ENCODE data around the gene POLH.
"Not testable (repeated sequence)": the region's sequence is repeated elsewhere in the genome, so short reads cannot be mapped to it uniquely, and the experiment has no call there.

The POLH gene

DNA sequence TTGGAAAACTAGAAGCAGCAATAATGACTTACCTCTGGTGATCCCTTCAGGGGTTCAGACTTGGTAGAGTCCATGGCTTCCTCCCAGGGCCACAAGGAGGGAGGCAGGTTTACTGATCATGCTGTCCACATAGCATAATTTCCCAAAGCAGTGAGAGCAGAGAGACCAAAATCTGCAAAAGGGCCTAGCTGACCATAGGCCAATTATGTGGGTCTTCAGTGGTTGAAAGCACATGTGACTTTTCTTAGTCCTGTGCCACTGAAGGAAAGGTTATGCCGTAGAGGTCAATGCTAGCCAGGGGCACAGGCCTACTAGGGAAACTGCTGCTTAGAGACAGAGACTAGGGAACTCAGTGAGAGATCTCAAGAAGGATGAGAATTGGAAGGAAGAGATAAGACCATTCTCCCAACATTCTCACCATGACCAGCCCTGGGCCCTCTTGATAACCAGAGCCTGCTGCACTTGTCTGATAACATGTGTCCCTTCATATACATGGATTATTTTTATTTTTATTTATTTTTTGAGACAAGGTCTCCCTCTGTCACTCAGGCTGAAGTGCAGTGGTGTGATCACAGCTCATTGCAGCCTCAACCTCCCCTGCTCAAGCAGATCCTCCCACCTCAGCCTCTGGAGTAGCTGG, 55.1 kb downstream of the POLH start:
- no peak for DNase-seq (ENCODE audit: low read depth)

DNA sequence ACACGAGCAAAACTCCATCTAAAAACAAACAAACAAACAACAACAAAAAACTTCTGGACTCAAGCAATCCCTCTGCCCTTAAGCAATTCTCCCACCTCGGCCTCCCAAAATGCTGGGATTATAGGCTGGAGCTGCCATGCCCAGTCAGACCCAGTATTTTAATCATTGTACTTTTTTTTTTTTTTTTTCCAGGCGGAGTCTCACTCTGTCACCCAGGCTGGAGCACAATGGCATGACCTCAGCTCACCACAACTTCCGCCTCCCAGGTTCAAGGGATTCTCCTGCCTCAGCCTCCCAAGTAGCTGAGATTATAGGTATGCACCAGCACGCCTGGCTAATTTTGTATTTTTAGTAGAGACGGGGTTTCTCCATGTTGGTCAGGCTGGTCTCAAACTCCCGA, 57.0 kb downstream of the POLH start:
- not testable (repeated sequence) for DNase-seq (ENCODE audit: low read depth)

DNA sequence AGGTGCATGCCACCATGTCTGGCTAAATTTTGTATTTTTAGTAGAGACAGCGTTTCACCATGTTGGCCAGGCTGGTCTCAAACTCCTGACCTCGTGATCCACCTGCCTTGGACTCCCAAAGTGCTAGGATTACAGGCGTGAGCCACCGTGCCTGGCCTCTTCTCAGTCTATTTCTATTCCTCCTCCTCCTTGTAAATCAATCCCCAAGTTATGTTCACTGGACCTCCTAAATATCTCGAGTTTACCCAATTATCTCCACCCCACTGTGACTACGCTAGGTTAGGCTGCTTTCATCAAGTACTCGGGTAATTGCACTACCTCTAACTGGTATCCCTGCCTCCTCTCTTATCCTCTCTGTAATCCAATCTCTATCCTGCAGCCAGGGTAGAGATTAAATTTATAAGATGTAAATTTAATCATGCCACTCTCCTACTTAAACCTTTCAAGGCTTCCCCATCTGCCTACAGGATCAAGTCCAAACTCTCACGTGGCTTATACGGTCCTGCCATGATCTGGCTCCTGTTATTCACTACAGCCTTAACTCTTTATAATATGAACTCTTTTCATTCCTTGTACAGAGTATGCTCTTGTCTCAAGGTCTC, 58.8 kb downstream of the POLH start:
- no peak for DNase-seq (ENCODE audit: low read depth)

DNA sequence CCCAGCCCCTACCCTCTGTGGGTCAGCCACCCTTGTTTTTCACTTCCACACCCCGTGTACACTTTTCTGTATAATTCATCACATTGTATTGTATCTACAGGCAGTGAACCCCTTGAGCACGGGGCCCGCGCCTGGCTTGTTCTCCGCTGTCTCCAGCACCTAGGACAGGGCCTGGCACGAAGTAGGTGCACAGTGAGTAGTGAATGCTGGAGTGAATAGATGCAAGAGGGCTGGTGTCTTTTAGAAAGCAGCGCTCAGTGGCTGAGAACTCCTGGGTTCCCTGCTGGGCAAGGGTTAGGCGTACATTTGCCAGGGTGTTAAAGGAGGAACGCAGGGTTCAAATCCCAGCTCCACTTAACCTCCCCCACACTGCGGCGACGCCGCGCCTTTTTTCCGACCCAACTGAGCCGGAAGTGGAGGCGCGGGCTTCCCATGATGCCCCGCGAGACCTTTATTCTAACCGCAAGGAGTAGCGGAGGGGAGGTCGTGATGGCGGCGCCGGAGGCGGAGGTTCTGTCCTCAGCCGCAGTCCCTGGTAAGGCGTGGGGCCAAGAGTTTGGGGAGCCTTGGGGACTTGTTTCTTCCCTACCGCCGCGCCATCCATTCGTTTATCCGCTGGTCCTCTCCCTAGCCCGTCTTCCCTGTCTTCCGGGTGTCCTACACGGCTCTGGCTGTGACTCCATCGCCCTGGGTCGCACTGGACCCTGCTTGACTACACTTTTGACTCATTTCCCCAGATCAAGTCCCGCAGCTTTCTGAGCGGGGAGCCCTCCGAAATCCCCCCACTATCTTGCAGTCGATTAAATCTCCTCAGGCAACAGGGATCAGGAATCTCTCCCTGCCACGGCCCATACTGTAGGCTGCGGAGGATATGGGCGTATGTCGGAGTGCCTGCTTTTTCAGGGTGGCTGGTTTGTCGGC, 59.7 kb downstream of the POLH start, which contains the start of gene MAD2L1BP:
Gene MAD2L1BP (plus strand): TSS at position 454 of the 921 bp plus-strand sequence. CDS start 36 bp downstream, at position 490.
- DNase-seq (ENCODE audit: low read depth) = peak; percentile 80

DNA sequence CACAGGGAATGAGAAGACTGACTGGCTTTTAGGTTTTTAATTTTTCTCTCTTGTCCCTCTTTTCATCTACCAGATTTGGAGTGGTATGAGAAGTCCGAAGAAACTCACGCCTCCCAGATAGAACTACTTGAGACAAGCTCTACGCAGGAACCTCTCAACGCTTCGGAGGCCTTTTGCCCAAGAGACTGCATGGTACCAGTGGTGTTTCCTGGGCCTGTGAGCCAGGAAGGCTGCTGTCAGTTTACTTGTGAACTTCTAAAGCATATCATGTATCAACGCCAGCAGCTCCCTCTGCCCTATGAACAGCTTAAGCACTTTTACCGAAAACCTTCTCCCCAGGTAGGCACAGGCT, 60.3 kb downstream of the POLH start:
- no peak for DNase-seq (ENCODE audit: low read depth)

DNA sequence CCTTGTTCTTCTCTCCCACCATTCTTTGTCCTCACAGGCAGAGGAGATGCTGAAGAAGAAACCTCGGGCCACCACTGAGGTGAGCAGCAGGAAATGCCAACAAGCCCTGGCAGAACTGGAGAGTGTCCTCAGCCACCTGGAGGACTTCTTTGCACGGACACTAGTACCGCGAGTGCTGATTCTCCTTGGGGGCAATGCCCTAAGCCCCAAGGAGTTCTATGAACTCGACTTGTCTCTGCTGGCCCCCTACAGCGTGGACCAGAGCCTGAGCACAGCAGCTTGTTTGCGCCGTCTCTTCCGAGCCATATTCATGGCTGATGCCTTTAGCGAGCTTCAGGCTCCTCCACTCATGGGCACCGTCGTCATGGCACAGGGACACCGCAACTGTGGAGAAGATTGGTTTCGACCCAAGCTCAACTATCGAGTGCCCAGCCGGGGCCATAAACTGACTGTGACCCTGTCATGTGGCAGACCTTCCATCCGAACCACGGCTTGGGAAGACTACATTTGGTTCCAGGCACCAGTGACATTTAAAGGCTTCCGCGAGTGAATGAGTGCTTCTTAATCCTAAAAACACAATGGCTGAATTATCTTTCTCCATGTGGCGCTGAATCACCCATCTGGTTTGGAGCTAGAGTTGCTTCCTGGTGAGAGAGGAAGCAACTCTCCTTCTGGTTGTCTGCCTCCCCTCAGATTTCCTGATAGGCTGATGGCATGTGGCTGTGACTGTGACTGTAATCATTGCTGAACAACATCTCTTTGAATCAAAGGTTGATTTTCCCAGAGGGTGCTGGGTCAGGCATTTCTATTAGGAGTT, 64.2 kb downstream of the POLH start:
- no peak for DNase-seq (ENCODE audit: low read depth)

DNA sequence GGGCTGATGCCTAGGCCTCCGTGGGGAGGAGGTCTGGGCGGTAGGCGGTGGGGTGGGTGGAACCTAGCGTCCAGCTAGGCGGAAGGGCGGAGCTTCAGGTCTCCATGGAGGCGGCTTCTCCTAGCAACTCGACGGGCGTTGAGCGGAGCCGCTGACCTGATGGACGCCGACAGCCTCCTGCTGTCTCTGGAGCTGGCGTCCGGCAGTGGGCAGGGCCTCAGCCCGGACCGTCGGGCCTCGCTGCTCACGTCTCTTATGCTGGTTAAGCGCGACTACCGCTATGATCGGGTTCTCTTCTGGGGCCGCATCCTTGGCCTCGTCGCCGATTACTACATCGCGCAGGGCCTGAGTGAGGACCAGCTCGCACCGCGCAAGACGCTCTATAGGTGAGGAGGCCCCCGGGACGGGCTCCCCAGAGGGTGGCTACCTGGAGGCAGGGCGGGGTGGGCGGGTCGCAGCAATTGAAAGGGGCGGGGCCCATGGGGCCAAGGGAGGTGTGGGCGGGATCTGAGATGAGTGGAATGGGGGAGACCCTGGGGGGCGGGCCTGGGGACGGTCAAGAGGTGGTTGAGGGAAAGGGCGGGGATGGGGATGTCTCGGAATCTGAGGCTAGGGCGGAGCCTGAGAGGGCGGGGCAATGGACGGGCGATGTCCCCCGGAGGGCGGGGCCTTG, 69.1 kb downstream of the POLH start, which contains the start of gene RSPH9:
Gene RSPH9 (plus strand): TSS at position 97 of the 673 bp plus-strand sequence. CDS start 63 bp downstream, at position 160.
- peak; percentile 40 for DNase-seq (ENCODE audit: low read depth)

DNA sequence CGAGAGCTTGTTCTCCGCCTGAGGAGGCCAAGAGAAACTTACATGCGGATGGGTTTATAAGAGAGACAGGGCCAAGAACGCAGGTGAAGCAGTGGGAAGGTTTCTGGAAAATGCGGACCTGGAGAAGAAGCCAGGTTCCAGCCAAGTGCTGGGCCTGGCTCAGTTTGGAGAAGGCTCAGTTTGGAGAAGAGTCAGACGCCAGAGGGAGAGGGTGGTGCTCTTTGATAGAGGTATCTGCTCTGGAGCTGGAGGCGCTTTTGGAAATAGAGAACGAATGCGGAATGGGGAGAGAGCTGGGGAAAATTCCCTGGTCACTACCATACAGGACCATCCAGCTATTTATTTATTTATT, 69.6 kb downstream of the POLH start:
- DNase-seq (ENCODE audit: low read depth) = no peak

DNA sequence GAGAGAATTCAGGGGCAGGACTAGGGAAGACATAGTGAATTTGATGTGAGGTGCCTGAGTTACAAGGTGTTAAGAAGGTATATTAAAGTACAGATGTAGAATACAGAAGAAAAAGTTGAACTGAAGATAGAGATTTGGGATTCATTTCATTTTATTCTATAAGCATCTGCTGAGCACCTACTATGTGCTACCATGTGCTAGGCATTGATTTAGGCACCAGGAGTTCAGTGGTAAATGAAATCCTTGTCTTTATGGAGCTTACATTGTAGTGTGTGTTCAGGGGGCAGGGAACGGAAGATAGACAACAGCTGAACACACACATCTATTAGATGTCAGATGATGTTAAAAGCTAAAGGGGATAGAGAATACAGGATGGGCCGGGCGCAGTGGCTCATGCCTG, 71.6 kb downstream of the POLH start:
- no peak for DNase-seq (ENCODE audit: low read depth)

DNA sequence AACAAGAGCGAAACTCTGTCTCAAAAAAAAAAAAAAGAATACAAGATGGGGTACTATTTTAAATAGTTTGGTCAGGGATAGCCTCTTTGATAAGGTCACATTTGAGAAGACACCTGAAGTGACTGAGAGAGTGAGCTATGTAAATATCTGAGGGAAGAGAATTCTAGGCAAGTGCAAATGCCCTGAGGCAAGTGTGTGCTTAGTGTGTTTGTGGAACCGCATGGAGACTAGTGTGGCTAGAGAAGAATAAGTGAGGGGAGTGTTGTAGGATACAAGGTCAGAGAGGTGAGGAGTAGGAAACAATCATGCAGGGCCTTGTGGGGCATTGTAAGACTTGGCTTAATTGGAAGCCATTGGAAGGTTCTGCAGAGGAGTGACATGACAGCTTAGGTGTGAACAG, 72.3 kb downstream of the POLH start:
- no peak for DNase-seq (ENCODE audit: low read depth)

DNA sequence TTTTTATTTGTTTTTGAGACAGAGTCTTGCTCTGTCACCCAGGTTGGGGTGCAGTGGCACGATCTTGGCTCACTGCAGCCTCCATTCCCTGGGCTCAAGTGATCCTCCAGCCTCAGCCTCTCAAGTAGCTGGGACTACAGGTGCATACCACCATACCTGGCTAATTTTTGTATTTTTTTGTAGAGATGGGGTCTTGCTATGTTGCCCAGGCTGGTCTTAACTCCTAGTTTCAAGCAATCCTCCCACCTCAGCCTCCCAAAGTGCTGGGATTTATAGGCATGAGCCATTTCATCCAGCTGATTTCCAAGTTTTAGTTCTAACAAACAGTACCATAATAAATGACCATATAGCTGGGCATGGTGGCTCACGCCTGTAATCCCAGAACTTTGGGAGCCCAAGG, 76.8 kb downstream of the POLH start:
- DNase-seq (ENCODE audit: low read depth) = not testable (repeated sequence)

DNA sequence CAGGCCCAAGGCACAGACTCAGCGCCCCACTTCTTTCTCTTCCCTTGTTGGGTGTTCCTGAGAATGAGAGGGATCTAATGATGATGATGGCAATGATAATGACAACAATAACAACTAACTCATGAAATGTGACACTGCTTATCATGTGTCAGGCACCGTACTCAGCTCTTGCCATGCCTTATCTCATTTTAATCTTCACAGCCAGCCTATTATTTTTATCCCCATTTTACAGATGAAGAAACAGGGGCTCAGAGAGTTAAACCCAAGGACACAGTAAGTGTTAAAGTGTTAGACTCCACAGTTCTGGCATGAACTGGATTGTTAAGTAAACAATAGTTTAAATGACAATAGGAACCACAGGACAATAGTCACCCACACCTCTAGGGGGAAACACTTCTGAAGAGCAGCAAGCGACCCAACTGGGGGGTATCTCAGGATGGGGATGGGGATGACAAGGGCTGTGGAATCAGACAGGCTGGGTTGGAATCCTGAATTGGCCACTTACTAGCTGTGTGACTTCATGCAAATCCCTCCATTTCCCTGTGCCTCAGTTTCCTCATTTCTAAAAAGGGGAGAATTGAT, 81.3 kb downstream of the POLH start:
- no peak for DNase-seq (ENCODE audit: low read depth)

DNA sequence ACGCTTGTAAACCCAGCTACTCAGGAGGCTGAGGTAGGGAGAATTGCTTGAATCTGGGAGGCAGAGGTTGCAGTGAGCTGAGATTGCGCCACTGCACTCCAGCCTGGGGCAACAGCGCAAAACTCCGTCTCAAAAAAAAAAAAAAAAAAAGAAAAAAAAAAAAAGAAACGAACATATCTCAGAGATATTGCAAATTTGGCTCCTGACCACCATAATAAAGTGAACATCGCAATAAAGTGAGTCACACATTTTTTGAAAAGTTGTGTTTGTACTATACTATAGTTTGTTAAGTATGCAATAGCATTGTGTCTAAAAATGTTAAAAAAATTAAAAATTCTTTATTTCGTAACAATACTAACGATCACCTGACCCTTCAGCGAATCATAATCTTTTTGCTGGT, 82.2 kb downstream of the POLH start:
- DNase-seq (ENCODE audit: low read depth) = no peak

DNA sequence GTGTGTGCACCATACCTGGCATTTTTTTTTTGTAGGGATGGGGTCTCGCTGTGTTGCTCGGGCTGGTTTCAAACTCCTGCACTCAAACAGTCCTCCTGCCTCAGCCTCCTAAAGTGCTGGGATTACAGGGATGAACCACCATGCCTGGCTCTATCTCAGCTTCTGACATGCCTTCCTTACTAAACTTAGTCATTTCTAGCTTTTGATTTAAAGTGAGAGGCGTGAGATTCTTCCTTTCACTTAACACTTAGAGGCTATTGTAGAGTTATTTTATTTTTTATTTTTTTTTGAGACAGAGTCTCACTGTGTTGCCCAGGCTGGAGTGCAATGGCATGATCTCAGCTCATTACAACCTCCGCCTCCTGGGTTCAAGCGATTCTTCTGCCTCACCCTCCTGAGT, 87.0 kb downstream of the POLH start:
- not testable (repeated sequence) for DNase-seq (ENCODE audit: low read depth)
